Gastrocnemius medialis (tissue), 4 donors: ENCODE results near the gene NCAM2.

Experiments
- CTCF ChIP-seq, 5 experiments: fragments of 450-650 bp in 3 of 5; fragments of 200-600 bp in 2 of 5; sonication (generic) in 2 of 5; IDR thresholded peaks in 4 of 5; conservative IDR thresholded peaks in 1 of 5; 1 replicate in 4 of 5; 2 replicates in 1 of 5; pipeline ENCODE4 v1.5.1; 2016 to 2019; ENCODE audit warnings: antibody characterized with exemption in 5 of 5, mild to moderate bottlenecking in 3 of 5, moderate library complexity in 3 of 5
- POLR2A ChIP-seq, 2 donors: fragments of 450-650 bp; IDR thresholded peaks; one replicate each; pipeline ENCODE4 v1.6.1; 2017; ENCODE audit warnings: antibody characterized with exemption in 2 of 2, mild to moderate bottlenecking in 2 of 2, moderate library complexity in 2 of 2

GRCh38 chr21:21367583-21367982, 369.4 kb downstream of the NCAM2 start:
- TF ChIP-seq CTCF (IDR thresholded peaks at IDR 0.05 in 4 of 5, conservative IDR thresholded peaks at IDR 0.05 in 1 of 5): no peak
- no peak for TF ChIP-seq POLR2A (IDR thresholded peaks at IDR 0.05)
